Measurements from ENCODE around the gene IL4I1.

Gene IL4I1

DNA sequence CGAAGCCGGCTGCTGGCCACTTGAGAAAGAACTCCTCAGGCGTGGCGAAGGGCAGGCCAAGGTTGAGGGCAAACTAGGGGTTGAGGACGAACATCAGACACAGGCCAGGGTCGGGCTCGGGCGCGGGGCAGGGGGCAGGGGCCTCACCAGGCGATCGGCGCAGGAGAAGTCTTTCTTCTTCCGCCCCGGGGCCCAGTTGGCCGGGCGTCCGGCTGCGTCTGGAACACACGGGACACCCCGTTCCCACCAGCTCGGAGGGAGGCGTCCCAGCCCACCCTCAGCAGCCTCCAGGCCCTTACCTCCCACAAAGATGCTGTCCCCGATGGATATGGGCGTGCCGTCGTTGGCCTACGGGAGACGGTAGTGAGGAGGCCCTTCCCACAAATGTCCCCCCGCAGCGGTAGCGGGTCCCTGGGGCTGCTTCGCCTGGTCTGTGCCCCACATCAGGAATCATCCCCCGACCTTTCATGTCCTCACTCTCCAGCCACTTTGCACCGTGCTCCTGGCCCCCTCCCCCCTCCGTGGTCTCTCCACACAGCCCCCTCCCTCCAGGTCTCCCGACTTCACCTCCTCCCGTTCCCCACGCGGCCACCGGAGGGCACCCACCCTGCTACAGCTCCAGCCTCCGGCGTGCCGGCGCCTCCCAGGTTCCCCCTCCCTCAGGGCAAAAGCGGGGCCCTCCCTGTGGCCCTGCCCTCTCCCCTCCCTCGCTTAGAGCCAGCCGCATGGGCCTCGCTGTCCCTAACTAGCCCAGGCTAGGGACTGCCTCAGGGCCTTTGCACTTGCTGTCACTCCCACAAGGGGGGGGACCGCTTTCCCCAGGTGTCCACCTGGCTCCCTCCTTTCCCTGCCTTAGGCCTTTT is 34.1 kb downstream of the IL4I1 start:
- DNase-seq = no peak

DNA sequence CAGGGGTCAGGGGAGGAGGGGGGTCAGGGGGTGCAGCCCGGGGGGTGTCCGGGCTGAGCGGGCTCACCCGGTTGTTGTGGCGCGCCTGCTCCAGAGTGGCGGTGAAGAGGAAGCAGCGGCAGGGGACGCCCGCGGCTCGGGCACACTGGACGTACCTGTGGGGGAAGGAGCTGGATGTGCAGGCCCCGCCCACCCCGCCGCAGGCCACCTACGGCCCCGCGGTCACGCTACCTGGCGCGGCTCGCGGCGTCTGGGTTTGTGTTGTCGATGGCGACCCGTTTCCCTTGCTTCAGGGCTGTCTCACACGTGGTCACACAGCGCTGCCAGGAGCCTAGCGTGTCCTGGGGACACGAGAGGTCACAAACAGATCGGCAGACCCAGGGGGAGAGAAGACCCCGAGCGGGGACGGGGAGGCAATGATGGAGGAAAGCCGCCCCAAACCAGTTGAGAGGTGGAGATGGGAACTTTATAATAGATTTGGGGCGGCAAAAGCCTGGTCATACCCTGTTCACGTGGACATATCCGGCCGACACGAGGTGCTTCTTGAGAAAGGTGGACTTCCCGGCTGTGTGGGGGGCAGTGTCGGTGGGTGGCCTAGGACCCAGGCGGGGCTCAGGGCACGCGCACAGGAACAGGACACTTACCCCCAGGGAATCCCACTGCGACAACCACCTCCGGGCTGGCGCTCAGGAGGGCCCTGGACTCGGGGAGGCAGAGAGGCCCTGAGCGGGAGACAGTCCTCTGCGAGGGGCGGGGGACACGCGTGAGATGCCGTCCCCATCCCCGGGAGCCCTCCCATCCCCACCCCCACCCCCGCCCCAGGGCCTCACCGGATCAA is 34.9 kb downstream of the IL4I1 start:
- no peak for DNase-seq

DNA sequence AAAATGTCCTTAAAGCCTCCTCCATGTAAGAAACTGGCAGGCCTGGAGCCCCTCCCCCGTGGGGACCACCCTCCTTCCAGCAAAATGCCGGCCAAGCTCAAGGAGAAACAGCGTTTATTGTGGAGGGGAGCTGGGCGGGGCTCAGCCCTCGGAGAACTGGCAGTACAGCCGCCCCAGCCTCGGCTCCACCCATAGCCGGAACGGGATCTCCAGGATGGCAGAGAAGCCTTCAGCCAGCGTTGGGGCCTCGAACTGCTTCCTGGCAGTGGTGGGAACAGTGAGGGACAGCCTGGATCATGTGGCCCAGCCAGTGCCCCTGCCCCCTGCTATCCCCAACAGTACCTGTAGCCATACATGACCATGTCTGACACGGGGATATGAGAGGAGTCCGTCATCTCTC is 35.6 kb downstream of the IL4I1 start:
- no peak for DNase-seq

DNA sequence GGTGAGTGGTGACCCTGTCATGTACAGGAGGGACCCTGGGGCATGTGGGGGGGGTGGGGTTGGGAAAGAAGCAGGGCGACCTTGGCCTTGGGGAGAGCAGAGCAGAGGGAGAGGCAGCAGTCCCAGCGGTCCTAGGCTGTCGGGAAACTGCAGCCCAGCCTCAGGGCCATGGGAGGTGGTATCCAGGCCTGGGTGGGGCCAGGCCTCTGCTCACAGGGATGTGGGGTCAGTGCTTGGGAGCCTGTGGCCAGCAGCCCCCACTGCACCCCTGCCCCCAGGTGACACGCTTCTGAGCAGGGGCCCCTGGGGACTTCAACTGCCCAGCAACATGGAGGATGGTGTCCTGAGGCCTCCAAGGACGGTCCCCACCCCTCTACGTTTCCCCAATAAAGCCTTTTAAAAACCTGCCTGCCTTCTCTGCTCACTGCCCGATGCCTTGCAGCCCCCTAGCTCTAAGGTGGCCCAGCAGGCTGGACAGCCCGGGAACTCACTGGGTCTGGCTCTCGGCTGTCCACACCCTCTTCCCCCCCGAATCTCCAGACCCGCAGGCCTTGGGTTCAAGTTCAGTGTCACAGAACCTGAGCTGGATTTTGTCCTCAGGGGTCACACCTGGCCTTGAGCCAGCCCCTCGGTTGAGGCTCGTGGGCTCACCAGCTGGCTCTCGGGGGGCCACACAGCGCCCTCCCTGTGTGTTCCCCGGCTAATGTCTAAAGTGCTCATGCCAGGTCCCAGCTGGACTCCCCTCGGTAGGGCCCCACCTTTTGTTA is 36.2 kb downstream of the IL4I1 start:
- no peak for DNase-seq

DNA sequence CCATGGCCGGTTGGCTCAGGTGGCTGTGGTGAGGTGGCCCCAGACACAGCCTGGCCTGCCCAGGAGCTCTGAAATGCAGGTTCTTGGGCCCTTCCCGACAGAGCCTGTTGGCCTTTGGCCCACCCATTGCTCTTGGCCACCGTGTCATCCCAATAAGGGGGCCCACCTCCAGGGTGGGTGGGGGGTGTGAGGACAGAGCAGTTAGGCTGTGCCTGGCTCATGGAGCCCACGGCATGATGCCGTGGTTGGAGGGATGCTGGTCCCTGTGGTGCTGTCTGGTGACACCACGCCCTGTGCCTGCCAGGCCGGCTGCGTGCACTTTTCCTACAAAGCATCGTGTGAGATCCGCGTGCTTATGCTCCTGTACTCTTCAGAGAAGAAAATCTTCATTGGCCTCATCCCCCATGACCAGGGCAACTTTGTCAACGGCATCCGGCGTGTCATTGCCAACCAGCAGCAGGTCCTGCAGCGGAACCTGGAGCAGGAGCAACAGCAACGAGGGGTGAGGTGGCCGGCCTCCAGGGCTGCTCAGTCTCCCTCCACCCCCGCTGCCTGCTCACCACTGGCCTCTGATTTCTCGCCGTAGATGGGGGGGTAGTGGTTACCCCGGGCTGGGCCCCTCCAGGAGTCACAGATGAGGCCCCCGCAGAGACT is 36.9 kb downstream of the IL4I1 start:
- no peak for DNase-seq

DNA sequence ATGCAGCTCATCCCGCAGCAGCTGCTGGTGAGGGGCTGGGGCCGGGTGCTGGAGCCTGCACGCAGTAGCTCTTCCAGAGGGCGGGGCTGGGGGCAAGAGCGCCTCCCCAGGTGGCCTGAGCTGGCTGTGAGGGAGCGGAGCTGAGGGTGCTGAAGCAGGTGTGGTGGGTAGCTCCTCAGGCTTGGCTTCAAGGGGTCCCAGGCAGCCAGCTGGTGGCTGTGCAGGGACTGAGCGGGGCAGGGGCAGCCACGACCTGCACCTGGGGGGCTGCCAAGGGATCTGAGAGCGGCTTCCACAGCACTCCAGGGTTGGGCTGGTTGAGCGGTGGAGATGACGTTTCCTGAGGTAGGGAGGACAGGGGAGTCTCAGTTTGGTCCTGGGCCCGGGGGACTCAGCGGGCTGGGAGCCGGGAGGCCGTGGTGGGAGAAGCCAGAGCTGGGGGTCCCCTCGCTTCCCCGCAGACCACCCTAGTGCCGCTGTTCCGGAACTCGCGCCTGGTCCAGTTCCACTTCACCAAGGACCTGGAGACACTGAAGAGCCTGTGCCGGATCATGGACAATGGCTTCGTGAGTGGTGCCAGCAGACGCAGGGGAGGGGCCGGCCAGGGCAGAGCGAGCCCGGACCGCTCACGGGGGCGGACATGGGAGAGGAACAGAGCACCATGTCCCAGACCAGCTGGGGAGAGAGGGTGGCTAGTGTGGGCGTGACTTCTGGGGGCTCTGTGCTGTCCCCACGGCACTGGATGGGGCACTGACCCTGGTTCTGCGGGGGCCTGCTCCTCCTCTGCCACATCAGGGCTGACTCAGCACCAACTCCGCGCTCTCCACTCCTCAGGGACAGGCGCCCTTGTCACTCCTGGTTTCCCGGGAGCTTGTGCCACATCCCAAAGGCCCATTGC is 38.4 kb downstream of the IL4I1 start:
- DNase-seq = no peak

DNA sequence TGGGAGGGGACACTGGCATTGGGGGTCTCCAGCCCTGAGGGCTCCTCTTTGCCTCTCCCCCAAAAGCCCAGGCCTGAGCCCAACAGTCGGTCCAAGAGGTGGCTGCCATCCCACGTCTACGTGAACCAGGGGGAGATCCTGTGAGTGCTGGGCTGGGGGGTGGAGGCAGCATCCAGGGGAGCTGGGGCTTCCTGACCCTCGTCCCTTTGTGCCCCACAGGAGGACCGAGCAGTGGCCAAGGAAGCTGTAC is 38.9 kb downstream of the IL4I1 start:
- no peak for DNase-seq

DNA sequence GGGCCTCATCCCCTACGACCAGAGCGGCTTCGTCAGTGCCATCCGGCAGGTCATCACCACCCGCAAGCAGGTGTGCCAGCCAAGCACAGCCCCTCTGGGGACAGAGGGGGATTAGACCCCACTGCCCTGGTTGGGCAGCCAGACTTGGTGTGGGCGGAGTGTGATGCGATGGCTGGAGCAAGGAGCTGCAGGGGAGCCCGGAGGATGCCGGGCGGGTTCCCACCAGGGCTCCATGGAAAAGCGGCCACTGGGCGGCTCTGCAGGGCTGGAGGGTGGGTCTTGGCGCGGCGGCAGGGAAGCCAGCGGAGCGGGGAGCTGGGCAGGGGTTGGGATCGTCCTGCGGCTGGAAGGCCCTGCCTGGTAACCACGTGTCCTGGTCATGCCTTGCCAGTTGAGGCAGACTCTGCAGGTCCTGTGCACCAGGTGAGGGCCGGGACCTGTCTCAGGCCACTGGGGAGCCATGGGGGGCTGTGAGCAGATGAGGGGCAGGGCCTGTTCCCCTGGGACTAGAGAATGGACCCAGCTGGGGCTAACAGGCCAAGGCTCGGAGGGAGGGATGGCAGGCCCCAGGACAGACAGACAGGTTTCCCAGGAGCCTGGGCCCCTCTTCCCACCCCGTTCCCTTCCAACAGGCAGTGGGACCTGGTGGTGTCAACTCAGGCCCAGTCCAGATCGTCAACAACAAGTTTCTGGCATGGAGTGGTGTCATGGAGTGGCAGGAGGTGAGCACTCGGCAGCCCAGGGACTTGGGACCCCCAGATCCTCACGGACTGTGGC is 39.4 kb downstream of the IL4I1 start:
- no peak for DNase-seq

DNA sequence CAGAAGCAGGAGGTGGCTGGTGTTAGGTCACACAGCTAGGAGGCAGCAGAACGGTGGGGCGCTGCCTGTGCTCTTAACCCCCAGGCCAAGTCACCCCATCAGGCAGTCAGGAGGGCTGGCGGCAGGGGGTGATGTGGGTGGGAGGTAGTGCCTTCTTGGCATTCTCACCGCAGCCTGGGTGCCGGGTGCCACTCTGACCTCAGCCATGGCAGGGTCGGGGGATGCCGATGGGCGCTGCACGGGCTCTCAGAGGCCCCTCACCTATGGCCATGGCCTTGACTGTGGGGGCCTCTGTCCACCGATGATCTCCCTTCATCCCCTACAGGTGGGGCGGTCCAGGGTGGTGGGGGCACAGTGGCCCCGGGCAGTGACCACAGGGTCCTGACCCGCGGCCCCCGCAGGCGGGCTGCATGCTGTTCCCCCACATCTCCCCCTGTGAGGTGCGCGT is 40.1 kb downstream of the IL4I1 start:
- DNase-seq = no peak

DNA sequence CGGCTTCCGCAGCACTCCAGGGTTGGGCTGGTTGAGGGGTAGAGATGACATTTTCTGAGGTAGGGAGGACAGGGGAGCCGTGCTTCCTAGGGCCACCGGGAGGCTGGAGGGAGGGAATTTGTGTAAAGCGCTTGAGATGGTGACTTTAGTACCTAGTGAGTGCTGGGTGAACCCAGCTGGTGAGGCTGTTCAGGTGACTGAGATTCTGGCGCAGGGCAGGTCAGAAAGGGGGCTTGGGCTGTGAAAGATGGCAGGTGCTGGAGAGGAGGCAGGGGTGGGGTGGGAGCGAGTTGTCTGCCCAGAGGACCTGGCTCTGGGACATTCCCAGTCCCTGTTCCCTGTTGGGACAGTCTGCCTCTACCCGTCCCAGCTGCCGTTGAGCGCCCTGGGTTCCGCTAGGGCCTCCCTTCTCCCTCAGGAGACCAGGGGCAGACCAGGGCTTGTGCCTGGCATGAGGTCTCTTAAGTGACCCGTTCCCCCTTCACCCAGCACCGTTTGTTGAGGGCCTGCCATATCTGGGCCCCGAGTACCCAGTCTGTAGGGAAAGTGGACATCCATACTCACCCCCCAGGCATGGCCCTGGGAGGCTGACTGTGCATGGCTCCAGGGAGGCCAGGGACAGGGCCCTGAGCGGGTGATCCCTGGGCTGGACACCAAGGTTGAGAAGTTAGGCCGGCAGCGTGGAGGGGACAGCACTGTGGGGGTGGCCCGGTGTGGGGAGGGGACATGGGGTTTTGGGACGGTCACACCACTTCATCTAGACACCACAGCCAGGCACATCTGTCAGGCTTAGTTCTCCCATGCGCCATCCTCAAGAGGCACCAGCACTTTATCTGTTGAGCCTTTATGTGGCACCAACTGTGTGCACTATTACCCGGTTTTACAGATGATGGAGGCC is 40.8 kb downstream of the IL4I1 start:
- no peak for DNase-seq

DNA sequence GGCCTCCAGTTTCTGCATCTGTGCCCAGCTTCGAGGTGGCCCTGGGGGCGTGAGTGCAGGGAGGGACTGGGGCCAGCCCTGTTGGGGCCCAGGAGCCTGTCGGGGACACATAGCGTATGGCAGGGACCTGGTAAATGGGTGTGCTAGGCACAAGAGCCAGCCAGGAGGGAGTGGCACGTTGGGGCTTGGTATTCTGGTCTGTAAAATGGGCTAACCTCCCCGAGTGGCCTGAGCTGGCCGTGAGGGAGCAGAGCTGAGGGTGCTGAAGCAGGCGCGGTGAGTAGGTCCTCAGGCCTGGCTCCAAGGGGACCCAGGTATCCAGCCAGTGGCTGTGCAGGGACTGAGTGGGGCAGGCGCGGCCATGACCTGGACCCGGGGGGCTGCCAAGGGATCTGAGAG is 41.4 kb downstream of the IL4I1 start:
- DNase-seq = no peak

DNA sequence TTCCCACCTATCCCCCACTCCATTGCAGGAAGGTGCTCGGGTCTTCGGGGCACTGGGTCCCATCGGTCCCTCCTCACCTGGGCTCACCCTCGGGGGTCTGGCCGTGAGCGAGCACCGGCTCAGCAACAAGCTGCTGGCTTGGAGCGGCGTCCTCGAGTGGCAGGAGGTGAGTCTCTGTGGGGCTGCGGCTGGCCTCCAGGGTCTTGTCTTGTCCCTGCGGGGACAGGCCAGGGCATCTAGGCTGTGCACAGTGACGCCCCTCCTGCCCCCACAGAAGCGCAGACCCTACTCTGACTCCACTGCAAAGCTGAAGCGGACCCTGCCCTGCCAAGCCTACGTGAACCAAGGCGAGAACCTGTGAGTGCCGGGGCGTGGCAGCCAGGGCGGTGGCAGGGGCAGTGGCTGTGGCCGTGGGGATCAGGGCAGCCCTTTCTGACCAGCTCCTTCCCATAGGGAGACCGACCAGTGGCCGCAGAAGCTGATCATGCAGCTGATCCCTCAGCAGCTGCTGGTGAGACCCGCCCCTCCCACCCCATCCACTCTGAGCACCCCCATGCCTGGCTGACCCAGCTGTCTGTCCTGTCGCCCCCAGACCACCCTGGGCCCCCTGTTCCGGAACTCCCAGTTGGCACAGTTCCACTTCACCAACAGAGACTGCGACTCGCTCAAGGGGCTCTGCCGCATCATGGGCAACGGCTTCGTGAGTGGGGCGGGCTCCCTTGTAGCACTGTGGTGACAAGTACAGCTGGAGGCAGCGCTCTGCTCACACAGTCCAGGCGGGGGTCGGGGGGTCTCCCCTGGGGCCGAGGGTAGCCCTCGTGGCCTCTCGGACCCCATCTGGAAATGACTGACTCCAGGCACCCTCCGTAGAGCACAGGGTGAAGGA is 42.1 kb downstream of the IL4I1 start:
- no peak for DNase-seq

DNA sequence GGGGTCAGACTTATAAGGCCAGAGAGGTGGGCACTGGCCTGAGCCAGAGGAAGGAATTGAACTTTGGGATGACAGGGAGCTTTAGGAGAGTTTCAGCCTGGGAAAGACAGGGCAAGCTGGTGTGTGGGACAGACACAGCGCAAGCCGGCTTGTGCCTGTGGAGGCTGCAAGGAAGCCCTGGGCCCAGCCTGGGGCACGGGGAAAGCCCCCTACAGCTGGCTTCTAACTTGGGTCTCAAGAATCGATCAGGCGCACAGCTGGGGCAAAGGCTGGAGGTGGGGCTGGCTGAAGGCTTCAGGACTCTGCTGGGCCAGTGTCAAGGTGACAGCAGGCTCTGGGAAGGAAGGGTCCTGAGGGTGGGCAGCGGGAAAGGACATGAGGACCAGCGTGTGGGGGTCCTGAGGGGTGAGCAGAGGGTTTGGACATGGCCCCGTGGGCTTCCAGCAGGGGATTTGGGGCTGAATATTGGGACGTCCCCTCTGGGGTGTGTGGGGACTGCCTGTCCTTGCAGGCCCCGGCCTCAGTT is 42.8 kb downstream of the IL4I1 start:
- DNase-seq = no peak

DNA sequence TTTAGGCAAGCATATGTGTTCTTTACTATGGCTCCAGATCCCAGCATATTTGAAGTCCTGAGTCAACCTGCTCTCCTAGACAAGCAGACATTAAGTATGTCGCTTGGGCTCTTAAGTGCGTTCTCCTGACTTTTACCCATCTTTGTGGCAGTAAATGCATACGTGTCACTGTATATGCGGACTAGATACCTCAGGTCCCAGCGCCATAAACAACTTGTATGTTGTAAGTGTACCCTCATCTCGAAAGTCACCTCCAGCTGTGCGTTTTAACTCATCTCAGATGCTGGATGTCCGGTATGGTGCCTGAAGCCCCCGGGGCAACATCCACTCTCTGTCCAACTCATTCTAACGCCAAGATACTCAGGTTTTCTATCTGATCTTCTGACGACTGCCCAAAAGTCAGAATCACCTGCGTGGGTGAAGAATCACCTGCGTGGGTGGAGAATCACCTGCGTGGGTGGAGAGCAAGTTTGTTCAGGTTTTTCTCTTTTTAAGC is 44.0 kb downstream of the IL4I1 start:
- no peak for DNase-seq

DNA sequence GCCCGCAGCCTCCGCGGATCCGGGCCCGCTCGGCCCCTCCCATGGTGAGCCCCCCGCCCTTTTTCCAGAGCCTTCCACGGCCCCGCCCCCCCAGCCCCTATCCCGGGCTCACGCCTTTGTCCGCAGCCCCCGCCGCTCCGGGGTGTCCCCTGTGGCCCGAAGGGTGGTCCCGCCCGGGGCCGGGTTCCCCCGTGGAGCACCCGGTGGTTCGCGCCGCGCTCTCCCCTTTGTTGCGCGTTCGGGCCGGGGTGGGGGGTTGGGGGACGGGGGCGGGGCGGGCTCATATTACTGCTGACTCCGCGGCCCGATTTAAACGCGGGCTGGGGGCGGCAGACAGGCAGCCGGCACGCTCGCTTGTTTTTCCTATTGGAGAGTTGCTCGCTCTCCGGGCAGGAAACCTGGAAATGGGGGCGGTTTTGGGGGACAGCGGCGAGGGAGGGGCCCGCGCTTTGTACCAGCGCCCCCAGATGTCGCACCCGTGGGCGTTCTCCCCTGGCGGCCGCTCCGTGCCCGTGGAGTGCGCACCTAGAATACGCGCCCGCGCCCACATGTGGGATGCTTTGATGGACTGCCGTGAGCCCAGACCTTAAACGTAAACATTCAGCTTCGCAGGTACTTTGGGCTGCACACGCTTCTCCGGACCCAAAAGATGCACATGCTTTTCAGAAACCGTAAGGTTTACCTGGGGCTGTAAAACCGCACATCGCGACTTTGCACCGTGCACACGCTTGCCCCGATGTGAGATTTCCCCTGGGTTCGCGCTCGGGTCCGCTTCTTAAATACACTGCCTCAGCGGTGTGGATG is 45.0 kb downstream of the IL4I1 start:
- peak; percentile 59 for DNase-seq

DNA sequence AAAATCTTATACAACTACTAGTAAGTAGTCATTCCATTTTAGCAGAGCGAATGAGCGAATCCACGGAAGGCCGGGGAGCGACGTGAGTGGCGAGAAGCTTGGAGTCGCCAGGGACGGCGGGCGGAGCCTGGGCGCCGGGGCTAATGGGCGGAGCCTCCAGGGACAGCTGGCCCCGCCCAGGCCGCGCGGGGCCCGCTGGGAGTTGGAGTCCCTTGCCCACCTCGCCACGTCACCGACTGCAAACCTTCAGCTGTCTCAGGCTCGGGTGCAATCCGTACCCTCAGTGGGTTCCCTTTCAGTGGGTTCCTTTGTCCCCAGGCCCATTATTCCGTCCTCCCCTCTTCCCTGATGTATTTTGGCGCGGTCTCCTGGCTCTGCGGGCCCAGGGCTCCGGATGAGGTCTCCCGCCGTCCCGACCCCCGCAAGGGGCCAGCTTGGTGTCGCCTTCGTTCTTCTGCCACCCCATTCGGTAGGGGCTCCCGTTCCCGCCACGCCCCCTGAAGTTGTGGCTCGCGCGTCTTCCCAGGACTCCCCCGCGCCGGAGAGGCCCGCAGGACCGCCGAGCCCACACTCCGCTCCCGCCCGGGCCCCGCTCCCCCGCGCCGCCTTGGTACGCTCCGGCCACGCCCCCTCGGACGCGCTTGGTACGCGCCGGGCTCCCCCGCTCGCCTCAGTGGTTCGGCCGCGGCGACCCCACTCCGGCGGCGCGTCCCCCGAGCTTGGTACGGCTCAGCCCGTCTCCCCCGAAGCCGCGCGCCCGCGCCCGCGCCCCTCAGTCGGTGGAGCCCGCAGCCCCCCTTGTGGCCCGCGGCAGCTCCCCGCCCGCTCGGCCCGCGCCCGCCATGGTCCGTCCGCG is 46.0 kb downstream of the IL4I1 start, which contains the start of gene PTOV1:
Gene PTOV1 (plus strand): TSS at position 673 of the 856 bp plus-strand sequence.
- peak; percentile 81 for DNase-seq

DNA sequence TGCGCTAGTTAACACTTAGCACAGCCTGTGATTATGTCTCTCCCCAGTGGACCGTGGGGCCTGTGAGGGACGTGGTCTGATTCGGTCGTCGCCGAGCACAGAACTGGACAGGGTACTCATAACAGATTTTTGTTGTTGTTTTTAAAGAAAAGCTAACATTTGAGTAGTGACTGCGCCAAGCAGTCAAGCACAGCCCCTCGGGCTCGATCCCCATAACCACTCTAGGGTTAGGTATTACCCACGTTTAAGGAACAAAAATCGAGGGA is 46.5 kb downstream of the IL4I1 start:
- DNase-seq = no peak

All from NCI-H1048 (cell line).